Measurements from ENCODE around the gene ITIH5. TPM values are rescaled to one million over a fixed set of nuclear protein-coding genes. Genes with fewer than 3 reads are reported as not detected.

ITIH5 gene
- total and polyA plus RNA-seq, 2 of the 8 experiments (the other 6 are each of a cell fraction or from before 2014, with no cell fraction given) = 5.8 to 7.6 TPM

DNA sequence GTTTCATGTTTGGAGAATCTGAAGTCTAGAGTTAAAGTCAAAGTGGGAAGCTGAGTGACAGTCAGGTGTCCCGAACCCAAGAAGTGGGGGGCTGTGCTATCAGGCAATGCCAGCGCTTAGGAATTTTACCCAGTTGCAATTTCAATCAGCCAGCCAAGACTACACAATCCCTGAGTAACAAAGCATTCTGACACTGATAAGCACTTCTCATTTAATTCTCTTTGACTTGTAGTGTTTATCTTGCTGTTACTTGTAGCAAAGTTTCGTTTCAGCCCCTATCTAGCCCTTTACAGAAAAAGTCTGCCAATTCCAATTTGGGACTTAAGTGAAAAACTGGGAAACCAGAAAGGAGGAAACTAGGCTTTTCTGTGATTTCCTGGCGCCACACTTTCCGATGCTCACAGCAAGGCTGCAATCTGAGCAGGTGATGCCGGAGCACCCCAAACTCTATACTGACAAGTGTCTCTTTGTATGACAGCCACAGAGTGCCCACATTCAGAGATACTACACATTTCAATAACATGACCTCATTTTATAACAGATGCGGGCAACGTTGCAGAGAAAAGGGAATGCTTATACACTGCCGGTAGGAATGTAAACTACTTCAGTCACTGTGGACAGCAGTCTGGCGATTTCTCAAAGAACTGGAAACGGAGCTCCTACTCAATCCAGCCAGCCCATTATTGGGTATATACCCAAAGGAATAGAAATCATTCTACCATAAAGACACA, 61.0 kb downstream of the ITIH5 start (continued):
- TF ChIP-seq CBX8 (IDR thresholded peaks at IDR 0.05; ENCODE audit: borderline replicate concordance, low read depth, low read length) (no peak), CTCF (IDR thresholded peaks at IDR 0.05; ENCODE audit: control extremely low read depth in 1 of 3, insufficient read depth in 1 of 3, low read depth in 1 of 3, low read length in 3 of 3) (no peak), POLR2AphosphoS5 (IDR thresholded peaks at IDR 0.05; ENCODE audit: low read depth, low read length) (no peak), TAF1 (IDR thresholded peaks at IDR 0.05; ENCODE audit: low read depth, low read length) (no peak), KDM1A (IDR thresholded peaks at IDR 0.05; ENCODE audit: borderline replicate concordance, low read length) (no peak), CHD2 (IDR thresholded peaks at IDR 0.05; ENCODE audit: low read length) (no peak)

All from H1 (cell line).